Progenitor cell of endocrine pancreas (in vitro differentiated cells): ENCODE results near the gene NLRP4. TPM values are rescaled to one million over a fixed set of nuclear protein-coding genes. Genes with fewer than 3 reads are reported as not detected.

Experiments used
- DNase-seq: peaks from one replicate; pipeline ENCODE4 v3.0.0; 2021; ENCODE audit warnings: low spot score; ENCODE audit not compliant: unreplicated experiment
- H3K27ac Mint-ChIP-seq: 2 replicates; pipeline ENCODE4 v1.8.0; 2021; ENCODE audit warnings: mild to moderate bottlenecking, moderate library complexity, mixed read lengths
- H3K27me3 Mint-ChIP-seq: 2 replicates; pipeline ENCODE4 v1.8.0; 2021; ENCODE audit warnings: mixed read lengths
- H3K36me3 Mint-ChIP-seq: 2 replicates; pipeline ENCODE4 v1.8.0; 2022; ENCODE audit warnings: mixed read lengths; ENCODE audit not compliant: insufficient read depth
- H3K4me1 Mint-ChIP-seq: 2 replicates; pipeline ENCODE4 v1.8.0; 2021; ENCODE audit warnings: low read depth, mixed read lengths
- H3K4me3 Mint-ChIP-seq: 2 replicates; pipeline ENCODE4 v1.8.0; 2021; ENCODE audit warnings: low read depth, mild to moderate bottlenecking, moderate library complexity, mixed read lengths
- H3K9me3 Mint-ChIP-seq: 2 replicates; pipeline ENCODE4 v1.8.0; 2021; ENCODE audit warnings: low read depth, mixed read lengths
- CTCF ChIP-seq: fragments of 200-600 bp; sonication (generic); IDR thresholded peaks from one replicate; pipeline ENCODE4 v1.5.0; 2021; ENCODE audit warnings: antibody characterized with exemption, mild to moderate bottlenecking; ENCODE audit not compliant: unreplicated experiment
- total RNA-seq: library from RNA; stranded (reverse); gene quantifications from 2 replicates; pipeline ENCODE4 v1.2.1, GENCODE V29; 2021

NLRP4 gene
- total RNA-seq, 1 donor from 2014 or later: not detected

DNA sequence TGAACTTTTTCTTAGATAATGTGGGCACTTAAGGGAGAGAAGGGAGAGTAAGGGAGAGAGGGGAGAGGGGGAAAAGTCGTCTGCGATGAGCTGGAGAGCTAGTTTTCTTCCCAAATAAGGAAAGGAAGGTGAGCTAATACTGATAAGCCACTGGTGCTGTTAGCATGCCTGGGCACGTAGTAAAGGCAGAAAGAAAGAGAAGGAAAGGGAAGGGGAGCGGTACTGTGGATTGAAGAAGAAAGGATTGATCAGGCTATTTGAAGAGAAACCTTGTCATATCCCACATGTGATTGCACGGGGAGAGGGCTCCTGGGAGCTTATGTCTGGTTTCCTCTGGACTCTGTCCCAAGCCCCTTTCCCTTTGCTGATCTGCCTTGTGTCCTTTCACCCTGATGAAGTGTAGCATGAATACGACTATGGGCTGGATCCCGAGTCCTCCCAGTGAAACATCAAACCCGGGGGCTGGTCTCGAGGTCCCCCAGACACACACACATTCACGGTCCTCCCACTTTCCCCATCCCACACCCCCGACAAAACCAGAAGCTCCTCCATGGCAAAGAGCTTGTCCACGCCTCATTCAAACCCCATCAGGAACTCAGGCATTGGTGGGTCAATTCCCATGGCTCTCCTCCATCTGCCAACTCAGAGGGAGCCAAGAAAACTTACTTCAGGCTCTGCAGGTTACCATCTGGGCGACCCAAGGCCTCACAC lies 65.2 kb downstream of the NLRP4 start:
- Mint-ChIP-seq H3K4me3 (no peak overlapping the region), H3K27me3 (no peaks in the 10 kb centered on the region), H3K27ac (no peak overlapping the region), H3K9me3 (peaks cover 49% of the 10 kb centered on the region), H3K4me1 (no peaks in the 10 kb centered on the region), H3K36me3 (peaks cover 2% of the 10 kb centered on the region)
- DNase-seq: no peak
- TF ChIP-seq CTCF: no peak

- DNase-seq: no peak
- Mint-ChIP-seq H3K4me3 (no peak overlapping the region), H3K4me1 (no peaks in the 10 kb centered on the region), H3K9me3 (peaks cover 46% of the 10 kb centered on the region), H3K36me3 (peaks cover 2% of the 10 kb centered on the region), H3K27me3 (no peaks in the 10 kb centered on the region), H3K27ac (no peak overlapping the region)
- TF ChIP-seq CTCF: no peak
Measured at GRCh38 chr19:55902080-55902751, 65.9 kb downstream of the NLRP4 start.

DNA sequence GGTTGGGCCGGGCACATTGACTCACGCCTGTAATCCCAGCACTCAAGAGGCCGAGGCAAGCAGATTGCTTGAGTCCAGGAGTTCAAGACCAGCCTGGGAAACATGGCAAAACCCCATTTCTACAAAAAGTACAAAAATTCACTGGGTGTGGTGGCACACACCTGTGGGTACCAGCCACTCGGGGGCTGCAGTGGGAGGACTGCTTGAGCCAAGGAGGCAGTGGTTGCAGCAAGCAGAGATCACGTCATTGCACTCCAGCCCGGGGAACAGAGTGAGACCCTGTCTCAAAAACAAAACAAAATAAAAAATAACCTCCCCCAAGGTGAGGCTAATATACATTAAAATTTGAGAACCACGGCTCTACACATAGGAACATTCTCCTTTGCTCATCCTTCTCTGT lies 70.9 kb downstream of the NLRP4 start:
- Mint-ChIP-seq H3K27ac (no peak overlapping the region), H3K4me3 (no peak overlapping the region), H3K36me3 (peaks cover 4% of the 10 kb centered on the region), H3K27me3 (no peaks in the 10 kb centered on the region), H3K9me3 (peaks cover 67% of the 10 kb centered on the region), H3K4me1 (no peaks in the 10 kb centered on the region)
- TF ChIP-seq CTCF: no peak
- DNase-seq: no peak

DNA sequence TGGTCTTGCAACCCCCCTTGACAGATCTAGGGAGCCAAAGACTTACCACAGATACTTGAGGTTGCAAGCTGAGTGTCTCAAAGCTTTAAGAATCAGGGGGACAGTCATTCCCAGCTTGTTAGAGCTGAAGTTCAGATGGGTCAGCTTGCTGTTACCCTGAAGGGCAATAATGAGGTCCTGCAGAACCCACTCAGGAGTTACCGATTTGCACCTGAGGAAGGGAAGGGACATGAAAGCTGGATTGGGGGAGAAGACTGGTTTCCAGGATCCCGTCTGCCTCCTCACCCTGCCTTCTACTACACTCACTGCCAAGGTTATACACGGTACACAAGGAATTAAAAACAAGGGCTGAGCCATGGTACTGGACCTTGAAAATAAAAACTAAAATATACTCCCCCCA lies 71.4 kb downstream of the NLRP4 start:
- TF ChIP-seq CTCF: no peak
- no peak overlapping the region for H3K4me3 Mint-ChIP-seq

DNA sequence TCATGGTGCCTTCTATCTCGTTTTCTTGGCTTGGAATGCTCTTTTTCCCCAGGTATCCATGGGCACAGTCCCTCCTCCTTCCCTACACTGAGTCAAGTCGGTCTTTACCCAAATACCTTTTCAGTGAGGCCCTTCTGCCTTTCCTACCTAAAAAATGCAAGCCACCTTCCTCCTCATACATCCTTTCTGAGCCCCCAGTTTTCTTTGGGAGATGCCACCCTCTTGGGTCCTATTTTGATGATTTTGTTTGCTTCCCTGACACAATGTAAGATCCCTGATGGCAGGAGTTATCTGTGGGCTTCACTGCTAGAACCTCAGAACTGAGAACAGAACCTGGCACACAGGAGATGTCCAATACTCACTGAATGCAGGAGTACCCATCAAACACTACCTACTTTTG lies 73.5 kb downstream of the NLRP4 start:
- H3K27ac Mint-ChIP-seq: no peak overlapping the region
- H3K36me3 Mint-ChIP-seq: peaks cover 4% of the 10 kb centered on the region
- peaks cover 70% of the 10 kb centered on the region for H3K9me3 Mint-ChIP-seq
- H3K4me3 Mint-ChIP-seq: no peak overlapping the region
- TF ChIP-seq CTCF: no peak
- DNase-seq: no peak
- no peaks in the 10 kb centered on the region for H3K4me1 Mint-ChIP-seq
- no peaks in the 10 kb centered on the region for H3K27me3 Mint-ChIP-seq

More for the DNA sequence above, 71.4 kb downstream of the NLRP4 start:
- Mint-ChIP-seq H3K27me3 (no peaks in the 10 kb centered on the region), H3K36me3 (peaks cover 4% of the 10 kb centered on the region), H3K27ac (no peak overlapping the region), H3K9me3 (peaks cover 70% of the 10 kb centered on the region), H3K4me1 (no peaks in the 10 kb centered on the region)
- no peak for DNase-seq
